EL (cell line): ENCODE results near the gene SATB2.
A peak's percentile ranks its signal among the peaks of the same experiment; 100 is the strongest.

Experiments used
- DNase-seq: peaks from one replicate; pipeline ENCODE4 v3.0.0-alpha.2; 2016

SATB2 gene

DNA sequence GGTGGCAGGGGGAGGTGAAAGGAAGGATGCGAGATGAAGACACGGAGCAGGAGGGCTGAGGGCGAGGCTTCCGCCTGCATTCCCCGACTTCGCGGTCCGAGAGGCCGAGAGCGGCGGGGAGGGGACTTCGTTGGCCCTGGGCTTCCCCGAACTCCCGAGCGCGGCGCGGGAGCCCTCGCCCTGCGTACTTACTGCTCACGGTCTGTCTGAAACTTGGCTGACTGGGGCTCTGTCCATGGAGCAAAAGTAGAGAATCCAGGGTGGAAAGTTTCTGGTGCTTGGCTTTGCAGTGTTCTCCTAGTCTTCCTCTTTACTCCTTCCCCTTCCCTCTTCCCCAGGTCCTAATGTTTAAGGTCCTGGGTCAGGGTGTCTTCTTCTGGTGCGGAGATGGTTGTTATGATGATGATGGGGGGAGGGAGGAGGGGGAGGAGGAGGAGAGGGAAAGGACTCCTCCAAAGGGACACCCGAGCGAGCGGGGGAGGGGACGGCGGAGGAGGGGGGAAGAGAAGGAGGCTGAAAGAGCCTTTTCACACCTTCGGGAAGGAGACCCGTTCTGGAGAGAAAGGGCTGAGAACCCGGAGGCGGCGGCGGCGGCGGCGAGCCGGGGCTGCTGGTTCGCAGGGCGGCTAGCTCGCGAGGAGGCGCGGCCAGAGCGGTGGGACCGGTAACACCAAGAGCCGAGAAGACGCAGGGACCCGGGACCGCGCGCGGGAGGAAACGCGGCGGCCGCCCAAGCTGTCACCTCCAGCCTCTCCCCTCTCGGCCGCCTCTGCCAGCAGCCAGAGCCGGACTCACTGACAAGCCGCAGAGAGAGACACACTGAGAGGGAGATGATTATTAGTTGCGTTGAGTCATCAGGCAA lies at the start of gene SATB2:
TSS of gene SATB2 (minus strand) at position 793 of the 862 bp plus-strand sequence. CDS start 1,902 bp downstream, outside the sequence.
- DNase-seq, result peak; percentile 81

DNA sequence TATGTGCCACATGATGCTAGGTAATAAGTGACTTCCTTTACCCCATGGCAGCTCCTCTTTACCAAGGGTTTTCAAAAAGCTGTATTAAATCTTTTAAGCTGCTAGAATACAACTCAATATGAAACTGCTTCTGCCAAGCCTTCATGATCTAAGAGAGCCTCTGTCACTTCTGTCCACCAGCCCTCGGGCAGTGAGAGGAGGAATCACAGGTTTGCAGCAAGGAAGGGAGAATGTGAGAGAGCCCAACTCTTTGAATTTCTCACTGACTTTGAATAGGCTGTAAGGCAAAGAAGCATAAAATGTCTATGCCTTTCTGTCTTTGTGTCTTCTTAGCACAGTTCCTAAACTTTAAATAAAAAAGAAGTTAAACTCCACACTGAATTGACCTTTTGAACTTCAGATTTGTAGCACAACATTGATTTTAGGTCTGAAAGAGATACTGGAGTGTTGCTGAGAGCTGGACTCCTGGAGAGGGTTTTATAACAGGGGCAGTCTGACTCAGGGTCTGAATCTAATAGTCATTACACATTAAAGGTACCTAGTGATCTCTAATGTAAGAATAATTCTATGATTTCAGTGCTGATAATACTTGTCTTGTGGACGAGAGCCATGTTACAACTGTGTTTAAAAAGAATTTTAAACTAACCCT lies 48.1 kb upstream of the SATB2 start:
- no peak for DNase-seq

DNA sequence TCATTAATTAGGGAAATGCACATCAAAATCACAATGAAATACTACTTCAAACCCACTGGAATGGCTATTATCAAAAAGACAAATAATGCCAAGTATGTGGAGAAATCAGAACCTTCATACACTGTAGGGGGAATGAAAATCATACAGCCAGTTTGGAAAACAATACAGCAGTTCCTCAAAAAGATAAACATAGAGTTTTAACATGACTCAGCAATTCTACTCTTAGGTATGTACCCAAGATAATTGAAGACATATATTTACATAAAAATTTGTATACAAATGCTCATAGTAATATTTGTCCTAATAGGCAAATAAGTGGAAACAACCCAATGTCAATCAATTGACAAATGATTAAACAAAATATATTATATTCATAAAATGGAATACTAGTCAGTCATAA lies 45.4 kb upstream of the SATB2 start:
- no peak for DNase-seq

DNA sequence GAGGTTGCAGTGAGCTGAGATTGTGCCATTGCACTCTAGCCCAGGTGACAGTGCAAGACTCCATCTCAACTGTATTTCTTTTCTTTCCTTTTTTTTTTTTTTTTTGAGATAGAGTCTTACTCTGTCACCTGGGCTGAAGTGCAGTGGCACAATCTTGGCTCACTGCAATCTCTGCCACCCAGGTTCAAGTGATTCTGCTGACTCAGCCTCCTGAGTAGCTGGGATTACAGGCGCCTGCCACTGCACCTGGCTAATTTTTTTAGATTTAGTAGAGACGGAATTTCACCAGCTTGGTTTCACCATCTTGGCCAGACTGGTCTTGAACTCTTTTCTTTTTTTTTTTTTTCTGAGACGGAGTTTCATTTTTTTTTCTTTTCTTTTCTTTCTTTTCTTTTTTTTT lies 41.3 kb upstream of the SATB2 start:
- no peak for DNase-seq

DNA sequence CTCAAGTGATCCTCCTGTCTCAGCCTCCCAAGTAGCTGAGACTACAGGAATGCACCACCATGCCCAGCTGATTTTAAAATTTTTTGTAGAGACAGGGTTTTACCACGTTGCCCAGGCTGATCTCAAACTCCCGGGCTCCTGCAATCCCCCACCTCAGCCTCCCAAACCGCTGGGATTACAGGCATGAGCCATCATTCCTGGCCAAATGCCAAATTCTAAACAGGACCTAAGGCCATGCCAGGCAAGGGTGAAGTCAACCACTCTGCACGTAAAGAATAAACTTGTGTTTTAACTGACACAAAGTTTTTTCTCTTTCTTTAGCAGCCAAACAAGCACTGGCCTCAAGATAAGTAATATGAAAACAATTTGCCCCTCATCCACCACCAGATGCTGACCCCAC lies 37.4 kb upstream of the SATB2 start:
- peak; percentile 31 for DNase-seq

DNA sequence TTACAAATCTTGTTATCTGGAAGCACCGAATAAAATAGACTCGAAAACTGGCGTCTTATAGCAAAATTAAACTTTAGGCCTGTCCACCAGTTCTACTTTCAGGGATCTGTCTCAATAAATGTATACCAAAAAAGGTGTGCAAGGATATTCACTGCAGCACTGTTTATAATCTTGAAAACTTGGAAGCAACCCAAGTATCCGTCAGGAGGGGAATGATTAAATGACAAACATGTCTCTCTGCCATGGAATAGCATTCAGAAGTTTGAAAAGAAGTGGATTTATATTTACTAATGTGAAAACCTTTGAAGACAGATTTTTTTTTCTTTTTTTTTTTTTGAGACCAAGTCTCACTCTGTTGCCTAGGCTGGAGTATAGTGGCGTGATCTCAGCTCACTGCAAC lies 32.3 kb upstream of the SATB2 start:
- DNase-seq, result no peak

DNA sequence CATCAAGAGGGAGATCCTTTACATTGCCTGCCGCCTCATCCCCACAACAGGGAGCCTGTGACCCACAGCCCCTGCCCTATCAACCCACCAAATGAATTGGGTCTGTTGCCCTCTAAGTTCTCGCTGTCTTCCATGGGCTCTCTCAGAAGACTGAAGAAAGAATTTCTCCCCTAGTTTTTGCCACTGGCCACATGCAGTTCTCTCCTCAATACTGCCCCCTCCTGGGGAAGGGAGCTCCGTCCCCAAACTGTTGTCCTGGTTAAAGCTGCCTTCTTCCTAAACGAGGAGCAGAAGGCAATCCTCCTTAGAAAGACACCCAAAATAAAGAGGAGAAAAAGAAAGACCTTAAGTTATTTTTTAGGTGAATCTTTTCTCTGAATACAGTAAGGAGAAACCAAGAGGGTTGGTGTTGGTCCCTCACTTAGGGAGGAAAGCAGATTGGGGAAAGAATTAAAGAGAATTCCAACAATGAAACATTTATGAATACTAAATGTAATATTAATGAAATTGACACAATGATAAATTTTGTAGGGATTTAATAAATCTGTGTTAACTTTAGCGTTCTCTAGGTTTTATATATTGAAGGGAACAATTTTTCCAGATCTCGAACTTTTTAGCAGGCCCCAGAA lies 31.1 kb upstream of the SATB2 start:
- peak; percentile 60 for DNase-seq

DNA sequence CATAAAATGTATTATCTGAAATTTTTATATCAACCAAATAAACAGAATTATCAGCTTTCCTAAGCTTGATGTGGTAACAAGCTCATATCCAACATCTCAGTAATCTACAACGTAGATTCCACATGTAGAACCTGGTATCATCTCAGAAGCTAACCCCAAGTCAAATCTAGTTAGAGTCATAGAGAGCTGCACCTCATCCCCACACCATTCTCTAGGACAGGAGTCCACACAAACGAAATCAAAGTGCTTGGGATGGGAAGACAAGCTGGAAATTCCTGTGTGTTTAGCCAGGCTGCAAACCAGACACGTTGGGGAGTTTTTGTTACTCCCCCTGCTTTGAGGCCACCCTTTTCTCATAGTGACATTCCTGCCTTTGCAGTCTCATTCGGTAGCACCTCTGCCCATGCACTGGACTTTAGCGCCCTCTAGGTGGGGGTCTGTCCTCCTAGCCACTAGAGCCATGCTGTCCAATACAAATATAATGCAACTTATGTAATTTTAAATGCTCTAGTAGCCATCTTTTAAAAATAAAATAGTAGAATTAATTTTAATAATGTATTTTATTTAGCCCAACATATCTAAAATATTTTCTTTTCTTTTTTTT lies 28.1 kb upstream of the SATB2 start:
- peak; percentile 63 for DNase-seq

DNA sequence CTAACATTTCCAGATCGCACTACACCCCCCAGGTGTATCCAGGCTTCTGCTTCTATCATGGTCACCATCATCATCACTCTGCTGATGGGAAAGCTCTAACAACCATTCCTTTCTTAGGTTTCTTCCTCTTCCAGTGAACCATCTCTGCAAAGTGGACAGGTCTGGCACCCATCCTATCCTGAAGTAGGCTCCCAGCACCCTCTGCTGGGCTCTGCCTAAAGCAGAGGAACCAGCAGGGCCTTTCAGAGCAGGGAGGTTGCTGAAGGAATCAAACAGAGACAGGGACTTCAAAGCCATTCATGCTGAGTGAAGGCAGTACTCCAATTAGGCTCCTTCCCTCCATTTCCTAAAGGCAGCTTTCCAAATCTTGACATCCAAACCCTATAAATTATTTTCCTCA lies 27.2 kb upstream of the SATB2 start:
- DNase-seq, result peak; percentile 23

DNA sequence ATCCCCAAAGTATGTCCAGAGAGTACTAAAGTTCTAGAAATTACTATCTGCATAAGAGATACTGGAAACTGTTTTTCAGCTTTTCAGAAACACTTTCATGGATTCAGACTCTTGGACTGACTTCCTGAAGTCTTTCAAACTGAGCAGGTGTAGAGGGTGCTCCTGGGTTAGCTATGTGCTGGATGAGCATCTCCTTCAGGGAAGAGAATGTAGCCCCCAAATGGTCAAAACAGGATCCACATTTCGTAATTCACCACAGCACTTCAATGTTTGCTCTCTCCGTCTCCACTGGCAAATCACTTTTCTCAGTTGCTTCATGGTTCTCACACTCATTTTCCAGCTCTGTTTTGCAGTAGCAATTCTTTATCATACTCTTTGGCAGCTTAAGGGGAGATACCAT lies 23.2 kb upstream of the SATB2 start:
- DNase-seq, result no peak

DNA sequence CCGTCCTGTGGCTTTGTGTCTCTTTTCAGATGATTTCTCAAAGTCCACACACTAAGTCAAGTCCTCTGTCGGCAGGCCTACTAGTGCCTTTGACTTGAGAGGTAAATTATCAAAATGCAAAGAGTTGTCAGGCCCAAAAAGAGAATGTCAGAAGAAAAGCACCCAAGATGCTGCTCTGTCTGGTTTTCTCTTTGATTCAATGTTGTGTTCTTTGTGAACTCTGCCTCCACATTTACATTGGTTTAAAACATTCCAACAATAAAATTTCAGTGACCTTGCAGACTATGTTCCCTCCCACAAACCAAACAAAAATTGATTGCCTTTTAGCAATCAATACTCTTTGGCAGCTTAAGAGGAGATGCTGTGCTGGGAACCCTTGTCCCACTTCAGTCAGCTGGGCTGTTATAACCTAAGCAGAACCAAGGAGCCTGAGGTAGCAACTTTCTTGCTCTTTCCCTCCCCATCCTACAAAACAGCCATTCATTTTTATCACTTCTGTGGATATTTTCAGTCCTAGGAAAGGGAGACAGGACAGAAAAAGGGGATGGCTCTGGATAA lies 19.6 kb upstream of the SATB2 start:
- DNase-seq, result no peak

DNA sequence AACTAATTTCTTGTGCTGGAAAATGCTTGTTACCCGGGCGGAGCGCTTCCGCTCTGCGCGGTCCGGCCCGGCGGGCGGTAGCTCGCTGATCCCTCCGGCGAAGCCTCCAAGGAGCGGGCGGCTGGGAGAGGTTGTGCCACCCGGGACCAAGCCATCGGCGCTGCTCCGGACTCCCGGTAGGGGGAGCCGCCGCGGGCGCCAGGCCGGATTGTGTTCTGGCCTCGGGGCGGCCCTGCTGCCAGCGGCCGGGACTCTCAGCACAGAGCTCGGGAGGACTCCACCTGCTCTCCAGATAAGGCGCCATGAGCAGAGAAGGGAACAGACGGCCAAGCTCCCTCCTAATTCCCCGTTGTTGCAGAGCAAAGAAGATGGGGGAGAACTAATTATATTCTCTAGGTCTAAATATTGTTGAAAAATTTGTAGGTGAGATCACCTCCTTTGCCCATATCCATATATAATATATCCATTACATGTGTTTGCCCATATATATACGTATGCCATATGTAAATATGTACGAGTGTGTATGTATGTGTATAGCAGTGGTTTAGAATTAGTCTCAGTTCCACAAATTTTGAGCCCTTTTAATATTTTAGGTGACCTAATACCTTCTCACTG lies 13.8 kb upstream of the SATB2 start:
- DNase-seq, result peak; percentile 74

DNA sequence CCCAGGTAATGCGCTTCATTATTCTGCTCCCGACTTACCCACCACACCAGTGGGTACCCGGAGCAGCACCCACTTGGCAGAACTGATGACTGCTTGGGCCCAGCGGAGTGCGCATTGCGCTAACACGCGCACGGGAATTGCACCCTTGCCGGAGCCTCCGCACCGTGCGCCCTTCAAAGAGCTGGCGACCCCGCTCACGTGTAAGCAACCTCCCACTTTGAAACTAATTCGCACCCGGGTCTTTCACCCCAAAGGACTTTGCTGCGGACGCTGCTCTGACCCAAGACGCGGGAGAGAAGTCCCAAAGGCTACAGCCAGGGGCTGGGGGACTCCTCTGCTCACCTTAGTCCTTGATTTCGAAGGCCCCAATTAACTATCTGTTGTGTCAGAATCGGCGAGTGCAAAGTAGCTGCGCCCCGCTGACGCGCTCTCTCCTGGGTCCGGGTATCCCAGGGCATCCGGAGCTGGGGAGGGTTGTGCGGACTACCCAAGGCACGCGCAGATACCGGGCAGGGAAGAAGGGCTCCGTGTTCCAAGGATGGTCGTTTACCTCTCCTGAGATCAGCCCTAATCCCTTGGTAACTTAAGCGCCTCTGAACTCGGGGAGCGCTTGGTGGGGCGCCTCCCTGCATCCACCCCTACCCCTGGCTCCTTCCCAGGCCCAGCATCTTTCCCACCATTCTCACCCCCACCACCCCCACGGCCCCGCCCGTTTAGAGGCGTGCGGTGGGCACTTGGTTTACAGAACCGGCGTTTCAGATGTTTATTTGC lies 13.1 kb upstream of the SATB2 start:
- DNase-seq, result no peak

DNA sequence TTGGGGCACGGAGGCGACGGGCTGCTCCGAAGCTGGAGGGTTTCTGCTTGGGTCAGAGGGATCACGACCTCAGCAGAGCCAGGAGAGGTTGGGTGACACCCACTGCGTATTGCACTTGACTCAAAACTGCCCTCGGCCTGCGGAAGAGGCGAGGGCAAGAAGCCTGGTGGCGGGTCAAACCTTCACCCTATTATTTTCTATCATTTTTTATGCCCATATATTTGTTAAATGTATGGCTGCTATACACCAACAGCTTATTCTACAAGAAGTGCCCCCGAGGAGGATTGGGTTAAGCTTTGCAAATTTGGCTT lies 12.6 kb upstream of the SATB2 start:
- DNase-seq, result no peak

DNA sequence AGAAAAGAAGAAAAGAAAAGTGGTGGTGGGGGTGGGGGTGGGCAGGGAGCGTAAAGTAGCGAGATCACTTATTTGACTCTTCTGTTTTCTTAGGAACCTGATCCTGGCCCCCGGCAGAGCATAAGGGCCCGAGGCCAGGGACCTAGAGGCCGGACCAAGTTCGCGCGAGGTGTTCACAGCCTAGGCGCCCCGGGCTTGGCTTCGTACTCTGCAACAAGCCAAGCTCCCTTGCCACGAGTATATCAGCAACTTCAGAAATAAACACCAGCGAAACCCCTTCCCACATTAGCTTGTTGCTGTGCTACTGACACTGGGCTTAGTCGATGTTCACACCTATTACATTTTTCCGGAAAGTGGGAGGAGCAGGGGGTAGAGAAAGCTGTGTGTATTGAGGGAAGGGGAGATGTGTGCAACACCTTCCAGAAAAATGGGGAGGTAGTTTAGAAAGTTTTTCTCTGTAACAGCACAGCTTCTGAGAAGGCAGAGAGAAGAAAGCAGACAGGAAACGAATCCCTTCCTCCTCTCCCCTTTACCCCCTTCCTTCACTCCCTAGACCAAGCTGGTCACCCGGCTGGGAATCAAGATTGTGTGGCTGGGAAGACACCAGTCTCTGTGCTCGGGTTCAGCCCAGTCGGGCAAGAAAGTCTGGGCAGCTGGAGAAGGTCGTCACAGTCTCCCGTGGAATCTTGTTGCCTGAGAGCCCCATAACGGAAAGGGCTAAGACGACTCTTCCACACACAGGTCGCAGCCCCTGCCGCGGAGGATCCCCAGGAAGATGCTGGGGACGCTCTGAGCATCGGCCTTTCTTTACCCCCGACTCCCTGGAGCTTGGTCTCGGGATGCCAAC lies 12.0 kb upstream of the SATB2 start:
- no peak for DNase-seq

DNA sequence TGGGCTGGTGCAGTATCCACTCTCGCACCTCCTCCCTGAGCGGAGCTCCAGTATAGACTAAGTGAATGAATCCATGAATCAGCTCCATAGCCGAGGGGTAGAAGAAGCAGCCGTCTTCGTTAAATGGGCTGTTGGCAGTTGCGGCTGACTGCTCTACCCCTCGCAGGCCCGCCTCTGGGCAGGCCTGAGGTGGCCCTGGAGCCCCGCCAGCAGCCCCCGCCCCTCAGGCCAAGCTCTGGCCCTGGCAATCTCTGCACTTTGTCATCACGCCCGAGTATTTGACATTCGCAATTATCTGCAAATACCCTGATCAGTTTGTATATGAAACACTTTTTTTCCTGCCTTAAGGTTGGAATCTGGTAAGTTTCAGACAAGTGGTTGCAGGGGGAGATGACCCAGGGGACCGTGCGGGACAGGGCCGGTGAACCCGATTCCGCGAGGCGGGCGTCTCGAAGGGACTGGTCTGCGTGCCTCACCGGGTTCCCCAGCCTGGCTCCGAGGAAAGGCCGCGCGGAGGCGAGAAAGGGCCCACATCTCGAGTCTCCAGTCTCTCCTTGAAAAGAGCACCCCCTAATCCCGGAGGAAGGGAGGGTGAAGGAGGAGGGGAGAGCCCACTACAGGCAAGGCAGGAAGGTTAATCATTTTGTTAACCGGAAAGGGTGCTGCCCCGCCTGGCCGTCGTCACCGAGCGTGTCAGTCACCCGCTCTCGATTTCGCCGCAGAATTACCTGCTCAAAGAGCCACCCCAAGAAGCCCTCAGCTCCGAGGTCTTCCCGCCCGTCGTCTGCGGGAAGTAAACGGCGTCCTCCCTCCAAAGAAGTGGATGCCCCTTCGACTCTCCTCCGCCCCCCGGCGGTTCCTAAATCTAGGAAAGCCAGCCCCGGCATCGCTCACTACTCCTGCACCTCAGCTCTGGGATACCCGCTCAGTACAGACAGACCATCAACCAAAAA lies 11.1 kb upstream of the SATB2 start:
- DNase-seq, result peak; percentile 22

DNA sequence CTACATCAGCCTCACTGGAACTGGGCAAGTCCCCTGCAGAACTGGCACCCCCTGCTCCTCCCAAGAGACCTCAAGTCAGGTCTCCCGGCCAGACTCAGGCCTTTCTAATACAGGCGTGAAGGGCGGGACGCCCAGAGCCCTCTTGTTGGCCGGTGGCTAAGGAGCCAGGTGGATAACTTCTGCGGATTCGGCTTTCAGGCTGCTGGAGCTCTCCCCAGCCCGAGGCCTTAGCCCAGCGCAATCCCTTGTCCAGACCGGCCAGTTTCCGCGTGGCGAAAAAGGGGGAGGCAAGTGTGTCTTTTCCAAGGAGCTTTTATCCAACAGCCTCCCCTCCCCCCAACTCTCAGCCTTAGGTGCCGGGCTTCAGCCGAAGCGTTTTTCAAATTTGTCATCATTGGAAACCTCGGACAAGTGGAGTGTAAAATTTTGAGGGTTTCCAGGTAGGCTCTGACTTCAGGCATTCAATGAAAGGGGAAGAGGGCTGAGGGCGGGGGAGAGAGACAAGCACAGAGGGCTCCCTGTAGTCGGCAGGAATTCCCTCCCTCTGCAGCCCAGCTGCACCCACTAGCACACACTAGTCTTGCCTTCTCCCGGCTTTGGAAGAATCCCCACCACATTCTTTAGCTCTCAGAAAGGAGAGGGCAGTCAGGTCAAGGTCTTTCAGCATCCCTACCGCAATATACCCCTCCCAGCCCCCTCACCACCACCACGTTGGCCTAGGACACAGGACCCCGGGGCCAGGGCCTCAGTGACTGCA lies 9.5 kb upstream of the SATB2 start:
- no peak for DNase-seq

DNA sequence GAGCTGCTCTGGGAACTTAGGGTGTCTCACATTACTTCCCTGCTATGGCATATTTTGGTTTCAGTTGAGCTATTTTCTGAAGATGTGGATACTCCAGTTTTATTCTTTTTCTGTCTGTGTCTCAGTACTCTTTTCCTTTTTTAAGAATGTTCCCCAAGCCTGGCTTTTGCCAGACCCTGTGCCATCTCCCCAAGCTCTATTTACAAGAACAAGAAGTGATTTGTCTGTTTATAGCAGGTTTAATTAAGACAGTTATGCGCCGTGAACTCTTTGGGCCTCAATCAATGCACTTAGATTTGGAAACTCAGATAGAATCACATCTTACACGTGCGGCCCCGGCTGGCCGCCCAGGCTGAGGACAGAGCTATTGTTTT lies 8.9 kb upstream of the SATB2 start:
- no peak for DNase-seq

DNA sequence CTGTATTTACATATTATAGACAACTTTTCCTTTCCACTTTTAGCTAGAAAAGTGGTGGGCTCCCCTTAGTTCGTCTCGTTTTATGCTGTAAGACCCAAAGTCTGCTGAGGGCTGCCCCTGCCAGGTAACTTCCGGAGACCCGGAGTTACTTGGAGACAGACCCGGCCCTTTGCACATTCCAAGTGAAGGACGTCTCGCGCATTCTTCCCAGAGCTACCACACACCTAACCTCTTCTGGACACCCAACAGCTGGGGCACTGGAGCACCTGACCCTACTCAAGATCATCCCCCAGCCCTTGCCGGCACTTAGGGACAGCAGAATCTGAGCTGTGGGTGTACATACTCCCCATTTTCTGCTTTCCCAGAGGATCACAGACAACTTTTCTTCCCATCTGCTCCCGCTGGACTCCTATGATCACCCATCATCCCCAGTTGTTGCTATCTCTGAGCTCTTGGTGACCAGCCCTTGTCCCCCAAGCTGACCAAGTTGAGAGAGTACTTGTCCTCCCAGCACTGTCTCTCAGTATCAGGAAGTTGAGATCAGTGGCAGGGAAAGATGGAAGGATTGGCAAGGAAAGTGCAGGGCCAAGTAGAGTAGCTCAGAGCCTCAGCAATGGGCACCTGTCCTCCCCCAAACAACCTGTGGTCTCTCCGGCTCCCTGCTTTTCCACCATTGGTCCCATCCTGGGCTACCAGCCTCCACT lies 8.4 kb upstream of the SATB2 start:
- DNase-seq, result no peak
